MV-4-11 (cell line): ENCODE results near the gene CTIF.

Experiments
- DNase-seq: peaks from one replicate; lab custom pipeline; 2025; lab: John Stamatoyannopoulos, UW

The CTIF gene

DNA sequence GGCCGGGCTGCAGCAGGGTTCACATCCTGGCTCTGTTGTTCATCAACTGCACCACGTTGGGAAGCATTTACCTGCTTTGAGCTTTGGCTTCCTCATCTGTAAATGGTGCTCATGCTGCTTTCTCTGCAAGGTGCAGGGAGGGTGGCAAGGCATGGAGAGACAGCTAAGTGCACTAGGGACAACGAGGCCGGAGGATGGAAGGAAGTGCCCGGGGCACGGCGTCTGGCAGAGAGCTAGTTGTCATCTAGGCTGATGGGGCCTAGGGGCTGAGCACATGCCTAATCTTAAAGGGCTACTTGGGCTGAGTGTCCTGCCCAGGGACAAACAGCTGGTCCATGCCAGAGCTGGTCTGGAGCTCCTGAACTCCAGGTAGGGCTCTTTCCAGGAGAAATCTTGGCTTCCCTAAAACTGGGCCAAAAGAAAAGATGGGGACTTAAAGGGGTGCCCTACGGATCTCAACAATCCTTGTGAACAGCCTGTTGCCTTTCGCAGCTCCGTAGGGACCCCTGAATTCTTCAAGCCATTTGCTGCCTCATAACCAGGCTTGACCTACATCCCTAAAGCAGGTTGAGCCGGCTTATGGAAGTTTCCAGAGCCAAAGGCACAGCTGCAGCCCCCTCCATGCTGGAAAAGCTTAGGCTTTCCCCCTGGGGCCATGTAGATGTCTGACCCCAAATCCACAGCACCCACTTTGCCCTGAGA is 281.1 kb downstream of the CTIF start:
- no peak for DNase-seq

DNA sequence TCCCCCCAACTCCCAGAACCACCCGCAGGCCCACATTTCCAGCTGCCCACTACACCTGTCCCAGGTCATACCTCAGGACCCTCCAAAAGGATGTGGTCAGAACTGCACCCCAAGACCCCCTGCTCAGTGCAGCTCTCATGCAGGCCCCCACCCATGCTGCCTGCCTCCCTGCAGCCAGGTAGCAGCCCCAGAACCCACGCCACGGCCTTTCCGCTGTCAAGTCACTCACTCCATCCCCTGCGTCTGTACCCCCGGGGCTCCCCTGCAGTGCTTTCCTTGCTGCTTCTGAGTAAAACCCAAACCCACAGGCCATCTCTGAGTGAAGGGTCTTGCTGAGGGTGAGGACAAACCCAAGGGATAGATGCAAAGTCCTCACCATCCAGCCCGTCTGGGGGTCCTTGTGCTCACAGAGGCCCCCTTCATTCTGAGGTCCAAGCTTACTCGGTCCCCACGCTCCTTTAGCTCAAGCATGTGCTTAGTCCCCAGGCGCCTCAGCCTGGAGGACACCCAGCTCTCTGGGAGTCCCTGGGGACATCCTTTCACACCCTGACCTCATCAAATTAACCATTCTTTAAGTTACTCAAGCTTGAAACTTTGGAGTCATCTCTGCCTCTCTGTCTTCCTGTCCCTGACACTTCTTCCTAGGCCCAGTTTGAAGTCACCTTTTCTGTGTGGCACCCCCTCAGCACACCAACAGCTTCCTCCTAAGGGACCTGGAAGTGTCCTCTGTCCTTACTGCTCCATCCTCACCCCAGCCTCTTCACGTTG is 281.8 kb downstream of the CTIF start:
- DNase-seq: peak; percentile 10

DNA sequence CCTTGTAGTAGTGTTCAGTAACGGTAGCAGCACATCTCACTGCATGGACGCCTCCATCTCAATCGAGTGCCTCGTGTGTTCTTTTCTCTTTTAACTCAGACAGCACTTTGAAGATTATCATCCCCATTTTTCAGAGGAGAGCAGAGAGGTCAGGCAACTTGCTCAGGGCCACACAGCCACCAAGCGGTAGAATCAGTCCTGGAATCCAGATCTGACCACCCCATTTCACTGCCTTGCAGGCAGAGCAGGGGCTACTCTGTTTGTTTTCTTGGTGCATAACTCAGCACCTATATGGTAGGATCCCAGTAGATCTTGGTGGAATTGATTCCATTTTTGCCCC is 282.4 kb downstream of the CTIF start:
- DNase-seq: no peak

DNA sequence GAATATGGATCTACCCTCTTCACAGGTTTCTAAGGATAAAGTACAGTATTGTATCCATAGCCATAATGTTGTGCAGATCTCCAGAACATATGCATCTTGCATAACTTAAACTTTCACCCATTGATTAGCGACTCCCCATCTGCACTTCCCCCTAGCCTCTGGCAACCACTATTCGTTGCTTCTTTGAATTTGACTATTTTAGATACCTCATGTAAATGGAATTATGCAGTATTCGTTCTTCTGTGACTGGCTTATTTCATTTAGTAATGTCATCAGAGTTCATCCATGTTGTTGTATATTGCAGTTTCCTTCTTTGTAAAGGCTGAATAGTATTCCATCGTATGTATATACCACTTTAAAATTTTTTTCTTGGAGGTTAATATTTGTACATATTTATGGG is 283.0 kb downstream of the CTIF start:
- DNase-seq: peak; percentile 42

DNA sequence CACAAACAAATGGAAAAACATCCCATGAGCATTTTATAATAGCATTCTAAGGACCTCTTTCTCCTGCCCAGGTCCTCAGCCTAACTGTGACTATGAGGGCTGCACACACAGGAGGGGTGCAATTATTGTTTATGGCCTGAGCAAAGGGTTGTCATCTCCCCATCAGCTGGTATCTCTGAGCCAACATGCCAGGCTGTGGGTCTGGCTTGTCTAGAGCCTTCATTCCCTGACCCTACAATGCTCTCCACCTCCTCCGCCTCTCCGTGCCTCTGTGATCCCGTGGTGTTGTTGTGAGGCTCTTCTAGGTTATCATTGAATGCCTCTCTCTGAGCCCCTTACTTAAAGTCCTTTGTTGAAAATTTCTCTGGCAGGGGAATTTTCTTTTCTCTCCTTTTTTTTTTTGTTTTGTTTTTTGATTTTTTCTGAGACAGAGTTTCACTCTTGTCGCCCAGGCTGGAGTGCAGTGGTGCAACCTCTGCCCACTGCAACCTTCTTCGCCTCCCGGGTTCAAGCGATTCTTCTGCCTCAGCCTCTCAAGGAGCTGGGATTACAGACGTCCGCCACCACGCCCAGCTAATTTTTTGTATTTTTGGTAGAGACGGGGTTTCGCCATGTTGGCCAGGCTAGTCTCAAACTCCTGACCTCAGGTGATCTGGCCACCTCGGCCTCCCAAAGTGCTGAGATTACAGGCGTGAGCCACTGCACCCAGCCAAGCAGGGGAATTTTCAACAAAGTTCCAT is 285.6 kb downstream of the CTIF start:
- no peak for DNase-seq

DNA sequence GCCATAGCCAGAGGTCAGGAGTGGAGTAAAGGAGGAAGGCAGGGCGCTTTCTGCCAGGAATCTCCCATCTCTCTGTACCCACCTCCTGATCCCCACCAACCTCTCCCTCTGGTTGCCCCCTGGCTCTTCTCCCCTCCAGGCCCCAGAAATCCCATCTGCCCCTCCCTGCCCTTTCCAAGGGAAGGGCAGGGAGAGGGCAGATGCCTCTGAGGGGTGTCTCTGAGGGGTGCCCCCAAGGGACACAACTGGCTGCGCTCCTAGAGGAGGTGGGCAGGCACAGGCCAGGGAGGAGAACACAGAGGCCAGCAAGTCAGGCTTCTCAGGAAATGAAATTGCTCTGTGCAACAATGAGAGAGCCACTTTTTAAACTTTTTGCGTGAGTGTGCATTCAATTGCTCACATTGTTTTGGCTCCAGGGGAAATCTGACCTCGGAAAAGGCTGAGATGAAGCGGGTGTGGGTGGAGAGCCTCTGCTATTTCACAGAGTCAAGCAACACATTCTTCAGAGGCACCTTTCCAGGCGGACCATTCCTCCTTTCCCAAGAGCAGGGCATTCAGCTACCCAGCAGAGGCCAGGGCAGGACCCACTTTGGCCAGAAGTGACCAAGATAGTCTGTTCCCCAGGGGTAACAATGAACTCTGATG is 286.4 kb downstream of the CTIF start:
- no peak for DNase-seq

DNA sequence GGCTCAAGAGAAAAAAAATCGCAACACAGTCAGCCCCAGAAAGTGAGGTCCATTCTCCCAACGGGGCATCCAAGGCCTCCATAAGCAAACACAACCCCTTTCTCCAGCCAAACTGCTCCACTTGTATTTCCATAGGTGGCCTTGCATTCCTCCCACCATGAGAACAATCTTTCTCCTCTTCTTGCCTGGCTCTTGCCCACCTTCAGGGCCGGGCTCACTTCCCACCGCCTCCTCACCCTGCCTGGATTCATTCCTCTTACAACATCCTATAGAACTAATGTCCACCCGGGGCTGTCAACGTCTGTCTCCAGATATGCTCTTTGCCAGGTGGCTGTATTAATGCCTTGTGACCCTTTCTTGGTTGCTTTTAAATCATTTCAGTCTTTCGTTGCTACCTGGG is 287.4 kb downstream of the CTIF start:
- DNase-seq: no peak

DNA sequence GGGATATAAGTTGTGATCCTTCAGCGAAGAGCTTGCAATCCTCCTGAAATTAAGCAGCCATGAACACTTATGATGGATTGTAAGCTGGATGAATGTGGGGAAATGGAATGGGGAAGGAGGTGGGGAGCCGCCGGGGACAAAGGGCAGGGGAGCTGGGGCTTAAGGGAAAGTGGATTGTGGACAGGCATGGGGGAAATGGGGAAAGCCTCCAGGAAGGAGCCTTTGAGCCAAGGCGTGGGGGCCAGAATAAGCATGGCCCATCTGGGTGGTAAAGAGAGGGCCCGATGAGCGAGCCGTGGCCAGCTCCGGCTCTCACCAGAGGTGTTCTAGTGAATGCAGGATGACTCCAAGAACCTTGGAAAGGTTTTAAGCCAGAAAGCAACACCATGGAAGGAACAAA is 288.0 kb downstream of the CTIF start:
- DNase-seq: no peak

DNA sequence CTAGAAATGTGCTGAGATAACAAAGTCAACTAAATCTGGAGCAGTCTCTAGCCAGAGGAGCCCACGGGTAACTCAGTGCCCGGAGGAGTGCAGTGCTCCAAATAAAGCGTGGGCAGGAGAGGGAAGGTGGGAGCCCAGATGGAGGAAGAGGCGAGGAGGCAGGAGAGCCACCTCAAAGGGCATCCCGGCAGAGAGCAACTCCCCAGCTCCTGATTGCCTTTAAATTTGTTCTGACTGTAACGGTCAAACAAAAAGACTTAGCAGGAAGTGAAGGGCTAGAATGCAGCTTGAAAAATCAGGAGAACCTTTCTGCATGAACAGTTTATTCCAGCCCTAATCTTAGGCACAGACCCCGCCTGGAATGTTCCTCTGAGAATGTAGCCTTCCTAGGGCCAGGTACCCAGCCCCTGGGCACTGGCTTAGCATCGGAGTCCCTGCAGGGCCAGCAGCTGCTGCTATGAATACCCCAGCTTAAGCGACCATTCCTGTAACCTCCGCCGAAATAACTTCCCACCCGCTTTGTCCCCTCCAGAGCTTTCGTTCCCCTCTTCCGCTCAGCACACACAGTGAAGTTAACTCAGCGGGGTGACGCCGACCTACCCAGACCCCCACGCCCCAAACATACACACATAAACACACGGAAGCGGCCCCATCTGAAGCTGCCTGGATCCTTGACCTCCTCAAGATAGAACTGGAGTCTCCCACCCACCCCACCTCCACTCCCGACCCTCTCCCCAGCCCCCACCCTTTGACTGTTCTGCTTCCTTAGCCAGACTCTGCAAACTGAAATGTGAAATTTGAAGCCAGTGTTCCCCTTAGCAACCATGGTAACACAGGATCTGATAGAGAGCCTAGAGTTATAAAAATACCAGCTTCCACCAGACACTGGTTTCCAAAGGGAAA is 288.7 kb downstream of the CTIF start:
- DNase-seq: peak; percentile 39

DNA sequence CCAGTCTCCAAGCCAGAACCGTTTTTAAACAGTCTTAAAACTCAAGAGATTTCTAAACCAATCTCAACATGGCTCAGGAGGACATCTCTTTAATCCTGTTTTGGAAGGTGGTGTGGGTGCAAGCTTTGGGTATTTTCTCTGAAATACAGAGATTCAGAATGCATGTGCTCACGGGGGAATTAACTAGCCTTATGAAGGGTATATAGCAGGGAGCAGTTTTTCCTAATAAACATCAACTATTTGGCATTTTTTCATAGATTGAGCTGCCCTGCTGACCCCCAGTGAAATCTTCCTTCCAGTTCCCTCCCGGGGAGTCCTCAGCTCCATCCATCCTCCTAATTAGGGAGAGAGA is 289.3 kb downstream of the CTIF start:
- no peak for DNase-seq

DNA sequence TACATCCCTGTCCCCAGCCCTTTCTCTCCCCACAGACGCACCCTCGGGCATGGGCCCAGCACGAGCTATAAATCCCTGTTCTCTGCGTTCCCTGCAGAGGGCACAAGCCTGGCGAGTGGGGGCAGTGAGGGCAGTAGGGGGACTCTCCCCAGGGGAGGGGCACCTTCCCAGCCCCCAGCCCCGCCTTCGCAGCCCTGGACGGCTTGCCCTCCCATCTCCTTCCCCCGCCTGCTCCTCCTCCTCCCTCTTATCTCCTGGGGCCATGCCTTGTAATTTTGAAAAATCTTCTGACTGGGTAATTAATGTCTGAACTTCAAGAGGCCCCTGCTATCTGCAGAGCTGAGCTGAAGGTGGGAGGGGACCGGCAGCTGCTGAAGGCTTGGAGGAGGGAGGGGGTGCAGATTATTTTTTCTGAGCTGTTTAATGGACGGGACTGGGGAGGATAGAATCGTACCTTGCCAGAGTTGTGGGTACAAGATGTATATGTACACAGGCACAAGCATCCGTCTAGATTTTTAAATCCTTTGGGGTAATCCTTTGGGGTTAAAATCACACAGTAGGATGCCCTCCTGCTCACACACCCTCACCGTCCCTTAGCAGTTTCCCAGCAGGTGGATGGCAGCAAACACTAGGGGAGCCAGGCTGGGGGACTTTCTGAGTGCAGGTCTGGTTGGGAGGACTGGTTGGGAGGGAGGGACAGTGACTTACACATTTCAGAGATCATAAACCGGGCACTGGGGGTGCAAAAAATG is 290.0 kb downstream of the CTIF start:
- no peak for DNase-seq

DNA sequence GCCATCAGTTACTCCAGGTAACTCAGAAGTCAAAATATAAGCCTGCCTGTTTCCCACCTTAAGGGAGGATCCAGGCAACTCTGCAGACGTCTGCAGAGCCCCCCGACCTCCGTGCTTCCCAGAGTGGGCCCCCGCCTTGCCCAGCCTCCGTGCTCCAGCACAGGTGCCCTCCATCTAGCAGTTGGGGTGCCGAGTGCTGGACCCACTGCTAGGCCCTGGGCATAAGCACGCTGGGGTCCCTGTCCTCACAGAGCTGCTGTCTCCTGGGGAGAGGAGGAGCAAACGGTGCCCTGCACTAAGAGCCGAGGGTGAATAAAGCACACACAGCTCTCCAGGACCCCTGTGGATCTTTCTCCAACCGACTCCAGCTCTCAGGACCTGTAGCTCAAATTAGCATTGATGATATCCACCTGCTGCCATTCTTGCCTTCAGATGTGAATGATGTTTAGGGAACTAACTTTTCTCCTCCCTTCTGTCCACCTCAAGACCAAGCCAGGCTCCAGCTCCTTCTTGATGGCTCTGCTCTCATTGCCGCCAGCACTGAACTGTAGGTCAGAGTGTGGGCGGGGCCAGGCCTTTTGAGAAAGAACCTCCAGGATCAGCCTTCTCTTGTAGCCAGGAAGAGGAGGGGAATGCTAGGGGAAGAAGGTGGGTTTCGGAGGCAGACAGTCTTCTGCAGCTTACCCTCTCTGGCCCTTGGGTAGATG is 290.8 kb downstream of the CTIF start:
- no peak for DNase-seq

DNA sequence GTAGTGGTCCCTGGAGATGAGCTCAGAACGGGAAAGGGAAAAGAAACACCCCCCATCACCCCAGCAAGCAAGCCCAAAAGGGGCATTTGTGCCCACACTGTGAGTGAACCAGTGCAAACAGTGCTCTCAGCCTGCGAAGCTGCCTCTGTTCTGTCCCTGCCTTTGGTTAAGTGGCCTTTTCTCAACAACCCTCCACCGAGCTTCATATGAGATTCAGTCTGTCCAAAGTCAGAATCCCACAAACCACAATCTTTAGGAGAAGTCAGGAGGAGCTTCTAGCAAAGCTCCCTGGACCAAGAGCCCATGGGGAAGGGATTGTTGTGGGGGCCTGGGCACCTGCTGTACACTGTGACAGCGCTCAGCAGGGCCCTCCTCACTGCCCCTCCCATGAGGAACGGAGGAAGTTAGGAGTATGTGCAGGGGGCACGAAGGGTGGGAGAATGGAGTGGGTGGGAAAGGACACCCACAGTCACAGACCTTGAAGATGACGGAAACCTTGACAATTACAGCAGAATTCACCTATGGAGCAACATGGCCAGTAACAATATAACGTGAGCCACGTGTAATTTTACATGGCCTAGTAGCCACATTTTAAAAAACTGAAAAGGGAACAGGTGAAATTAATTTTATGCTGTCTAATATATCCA is 292.4 kb downstream of the CTIF start:
- peak; percentile 26 for DNase-seq

DNA sequence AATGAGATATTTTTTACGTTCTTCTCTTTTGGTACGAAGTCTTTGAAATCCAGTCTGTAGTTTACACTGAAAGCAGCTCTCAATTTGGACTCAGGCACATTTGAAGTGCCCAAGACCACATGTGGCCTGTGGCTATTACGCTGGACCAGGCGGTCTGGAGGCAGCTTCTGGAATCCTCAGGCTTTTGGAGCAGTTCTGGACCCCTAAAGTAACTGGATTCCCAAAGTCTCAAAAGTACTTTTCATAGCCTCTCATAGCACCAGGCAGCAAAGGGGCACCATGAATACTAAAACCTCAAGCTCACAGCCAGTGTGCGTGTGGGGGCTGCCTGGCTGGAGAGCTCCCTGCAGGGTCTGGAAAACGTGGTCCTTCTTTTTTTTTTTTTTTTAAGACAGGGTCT is 293.0 kb downstream of the CTIF start:
- no peak for DNase-seq

DNA sequence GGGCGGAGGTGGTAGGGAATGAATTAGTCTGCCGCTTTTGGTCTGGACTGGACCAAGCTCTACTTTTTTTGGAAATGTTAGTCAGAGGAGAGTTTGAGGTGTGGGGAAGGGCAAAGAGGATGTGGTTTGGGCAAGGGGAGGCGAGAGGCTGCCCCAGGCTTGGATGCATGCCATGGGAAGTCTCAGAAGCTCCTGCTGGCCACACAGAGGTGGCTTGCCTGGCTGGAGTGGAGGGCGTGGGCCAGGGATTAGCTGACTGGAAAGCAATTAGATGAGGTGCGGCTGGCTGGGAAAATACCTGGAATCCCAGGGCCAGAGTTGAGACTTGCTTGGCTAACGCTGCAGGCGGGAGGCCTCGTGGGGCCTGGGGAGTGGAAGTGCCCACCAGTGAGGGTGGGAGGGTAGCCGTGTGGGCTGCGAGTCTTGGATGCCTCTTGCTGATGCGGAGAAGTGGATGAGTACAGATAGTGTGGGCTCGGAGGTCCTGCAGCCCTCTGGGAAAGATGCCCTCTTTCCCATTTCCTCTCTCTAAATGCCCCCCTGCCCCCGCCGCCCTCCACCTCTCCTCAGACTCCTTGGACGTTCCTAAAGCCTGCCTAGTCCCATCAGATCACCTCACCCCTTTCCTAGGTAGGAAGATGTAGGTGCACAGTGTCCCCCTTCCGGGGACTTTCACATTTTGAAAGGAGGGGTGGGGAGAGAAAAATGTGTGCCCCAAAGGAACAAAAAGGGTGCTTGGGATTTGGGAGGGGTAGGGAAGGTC is 294.3 kb downstream of the CTIF start:
- peak; percentile 68 for DNase-seq

DNA sequence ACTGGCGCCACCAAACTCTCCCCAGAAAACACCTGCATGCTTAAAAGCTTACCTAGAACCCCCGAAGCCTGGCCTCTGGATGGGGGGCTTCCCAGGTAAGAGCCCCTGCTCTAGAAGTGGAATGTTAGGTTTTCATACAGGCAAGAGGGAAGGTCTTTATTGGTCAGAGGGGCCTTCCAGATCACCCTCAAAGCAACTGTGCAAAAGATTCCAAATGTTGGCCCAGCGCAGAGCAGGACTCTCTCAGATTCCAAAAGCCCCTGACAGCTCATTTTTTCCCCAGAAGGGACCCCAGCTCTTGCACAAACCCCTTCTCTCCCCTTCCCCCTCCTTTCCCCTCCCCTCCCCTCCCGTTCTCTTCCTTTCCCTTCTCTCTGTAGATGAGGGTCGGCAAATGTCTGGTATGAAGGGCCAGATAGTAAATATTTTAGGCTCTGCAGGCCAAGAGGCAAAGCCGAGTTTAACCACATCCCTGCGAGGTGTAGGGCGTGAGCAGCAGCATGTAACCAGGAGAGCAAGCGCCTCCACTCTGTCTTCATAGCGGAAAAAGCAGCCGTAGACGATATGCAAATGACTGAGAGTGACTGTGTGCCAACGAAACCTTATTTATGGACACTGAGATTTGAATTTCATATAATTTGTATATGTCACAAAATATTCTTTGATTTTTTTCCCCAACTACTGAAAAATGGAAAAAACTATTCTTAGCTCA is 295.0 kb downstream of the CTIF start:
- peak; percentile 42 for DNase-seq

DNA sequence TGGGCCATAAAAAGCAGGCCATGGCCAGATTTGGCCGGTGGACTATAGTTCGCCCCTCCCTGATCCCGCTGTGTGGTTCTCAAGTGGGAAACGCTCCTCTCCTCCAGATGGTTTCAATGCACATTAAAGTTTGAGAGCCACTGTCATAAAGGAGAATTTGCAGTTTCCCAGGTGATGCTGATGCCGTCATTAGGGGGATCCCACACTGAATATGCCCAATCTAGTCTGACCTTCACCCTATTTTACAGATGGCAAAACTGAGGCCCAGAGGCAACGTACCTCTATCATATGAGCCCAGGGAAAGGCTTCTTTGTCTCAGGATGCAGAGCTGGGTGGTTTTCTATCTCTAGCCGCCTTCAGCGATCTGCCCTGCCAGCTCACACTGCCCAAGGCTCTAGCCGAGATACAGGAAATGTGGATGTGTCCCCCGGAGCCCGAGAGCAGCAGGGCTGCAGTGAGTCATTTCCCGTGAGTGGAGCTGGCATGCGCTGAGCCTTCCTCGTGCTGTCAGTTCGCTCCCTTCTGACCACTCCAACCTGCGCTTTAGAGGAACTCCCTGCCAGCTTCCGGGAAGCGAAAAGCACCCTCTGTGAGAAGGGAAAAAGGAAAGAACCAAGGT is 295.7 kb downstream of the CTIF start:
- peak; percentile 96 for DNase-seq

DNA sequence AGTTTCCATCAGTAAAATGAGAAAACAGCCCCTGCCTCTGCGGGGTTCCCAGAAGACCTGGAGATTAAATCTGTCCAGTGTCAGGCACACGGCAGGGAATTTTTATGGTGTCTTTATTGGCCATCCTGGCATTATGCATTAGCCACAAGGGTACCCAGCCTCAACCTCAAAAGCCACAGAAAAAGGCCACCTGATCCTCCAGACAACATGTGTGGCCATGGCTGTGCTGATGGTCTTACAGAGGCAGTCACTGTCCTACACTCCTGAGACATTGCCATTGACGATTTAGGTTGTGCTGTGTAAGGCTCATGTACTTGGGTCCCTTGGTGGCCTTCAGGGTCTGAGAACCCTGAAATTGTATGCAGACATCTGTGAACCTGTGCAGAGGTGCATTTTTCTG is 296.3 kb downstream of the CTIF start:
- DNase-seq: no peak
